ENCODE data around the gene SLC24A2. TPM values are rescaled to one million over a fixed set of nuclear protein-coding genes. Genes with fewer than 3 reads are reported as not detected.
"Not testable (repeated sequence)": the region's sequence is repeated elsewhere in the genome, so short reads cannot be mapped to it uniquely, and the experiment has no call there.

Gene SLC24A2
- 0.06 TPM for total RNA-seq

DNA sequence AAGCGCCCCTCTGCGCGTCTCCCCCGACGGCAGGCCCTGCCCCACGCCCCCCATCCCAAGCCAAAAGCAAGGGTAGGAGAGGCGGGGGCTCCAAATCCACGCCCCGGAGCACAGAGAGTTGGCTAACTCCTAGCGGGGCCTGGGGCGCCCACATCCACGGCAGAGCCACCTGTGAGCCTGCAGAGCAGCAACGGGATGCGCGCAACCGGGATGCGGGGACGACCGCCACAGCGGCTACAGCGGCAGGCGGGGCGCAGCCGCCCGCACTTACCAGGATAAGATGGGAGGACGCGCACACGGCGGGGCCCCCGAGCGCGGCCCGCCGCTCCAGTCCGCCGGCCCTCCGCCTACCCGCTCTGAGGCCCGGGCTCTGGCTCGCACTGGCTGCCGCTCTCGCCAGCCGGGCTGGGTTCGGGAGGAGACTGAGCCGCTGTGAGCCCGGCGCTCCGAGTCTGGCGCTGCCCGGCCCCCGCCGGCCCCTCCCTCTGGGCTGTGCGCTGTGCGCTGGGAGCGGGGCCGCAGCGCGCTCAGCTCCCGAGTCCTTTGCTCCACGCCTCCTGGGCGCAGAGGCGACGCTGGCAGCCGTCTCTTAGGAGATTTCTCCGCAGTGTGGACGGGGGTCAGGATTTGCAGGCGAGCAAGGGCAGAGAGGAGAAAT, at the start of gene SLC24A2:
Gene SLC24A2, minus strand, starts transcription at position 424 of the 658 bp plus-strand sequence.
- no peak for DNase-seq (ENCODE audit: low spot score)

DNA sequence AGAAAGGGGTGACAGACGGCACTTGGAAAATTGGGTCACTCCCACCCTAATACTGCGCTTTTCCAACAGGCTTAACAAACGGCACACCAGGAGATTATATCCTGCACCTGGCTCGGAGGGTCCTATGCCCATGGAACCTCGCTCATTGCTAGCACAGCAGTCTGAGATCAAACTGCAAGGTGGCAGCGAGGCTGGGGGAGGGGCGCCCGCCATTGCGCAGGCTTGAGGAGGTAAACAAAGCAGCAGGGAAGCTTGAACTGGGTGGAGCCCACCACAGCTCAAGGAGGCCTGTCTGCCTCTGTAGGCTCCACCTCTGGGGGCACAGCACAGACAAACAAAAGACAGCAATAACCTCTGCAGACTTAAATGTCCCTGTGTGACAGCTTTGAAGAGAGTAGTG, 44.5 kb upstream of the SLC24A2 start:
- DNase-seq (ENCODE audit: low spot score) = not testable (repeated sequence)

DNA sequence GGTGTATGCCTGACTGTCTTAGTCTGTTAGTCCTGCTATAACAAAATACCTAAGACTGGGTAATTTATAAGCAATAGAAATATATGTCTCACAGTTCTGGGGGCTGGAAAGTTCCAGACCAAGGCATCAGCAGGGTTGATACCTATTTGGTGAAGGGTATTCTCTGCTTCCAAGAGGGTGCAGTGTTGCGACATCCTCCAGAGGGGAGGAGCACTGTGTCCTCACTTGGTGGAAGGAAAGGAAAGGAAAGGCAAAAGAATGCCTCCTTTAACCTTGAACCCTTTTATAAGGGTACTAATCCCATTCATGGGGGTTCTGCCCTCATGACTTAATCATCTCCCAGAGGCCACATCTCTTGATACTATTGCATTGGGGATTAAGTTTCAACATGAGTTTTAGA, 42.0 kb upstream of the SLC24A2 start:
- DNase-seq (ENCODE audit: low spot score) = no peak

DNA sequence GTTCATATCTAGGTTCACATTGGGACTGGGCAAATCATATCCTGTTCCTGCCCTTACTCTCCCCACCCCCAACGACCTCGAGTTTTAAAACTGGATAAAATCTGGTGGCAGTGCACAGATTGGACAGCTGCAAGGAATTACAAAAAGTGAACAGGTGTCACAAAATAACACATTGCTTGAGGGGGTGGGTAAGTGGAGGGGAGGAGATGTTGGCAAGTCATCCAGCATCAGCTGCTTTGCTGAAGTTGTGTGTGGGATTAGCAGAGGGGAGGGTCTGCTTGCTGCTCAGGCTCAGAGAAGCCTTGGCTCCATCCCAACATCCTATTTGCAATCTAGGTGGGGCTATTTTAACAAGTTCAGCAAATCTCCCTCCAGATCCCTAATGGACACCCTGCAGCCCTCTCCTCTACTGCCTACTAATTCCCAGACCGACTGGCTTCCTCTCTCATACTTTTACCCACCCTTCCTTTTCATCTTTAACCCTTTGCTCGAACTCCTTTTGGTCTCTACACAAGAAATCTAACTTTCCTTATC, 39.8 kb upstream of the SLC24A2 start:
- no peak for DNase-seq (ENCODE audit: low spot score)

DNA sequence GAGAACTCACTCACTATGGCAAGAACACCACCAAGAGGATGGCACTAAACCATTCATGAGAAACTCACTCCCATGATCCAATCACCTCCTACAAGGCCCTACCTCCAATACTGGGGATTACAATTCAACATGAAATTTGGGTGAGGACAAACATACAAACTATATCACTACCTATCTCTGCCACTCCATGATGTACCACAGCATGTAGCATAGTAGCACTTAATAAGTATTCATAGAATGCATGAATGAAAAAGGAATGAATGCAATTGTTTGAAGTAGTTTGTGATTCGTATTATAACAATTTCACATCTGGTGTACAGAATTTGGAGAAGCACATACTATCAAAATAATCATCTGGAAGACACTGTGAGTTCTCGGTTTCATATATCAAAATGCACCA, 27.9 kb upstream of the SLC24A2 start:
- DNase-seq (ENCODE audit: low spot score) = no peak

DNA sequence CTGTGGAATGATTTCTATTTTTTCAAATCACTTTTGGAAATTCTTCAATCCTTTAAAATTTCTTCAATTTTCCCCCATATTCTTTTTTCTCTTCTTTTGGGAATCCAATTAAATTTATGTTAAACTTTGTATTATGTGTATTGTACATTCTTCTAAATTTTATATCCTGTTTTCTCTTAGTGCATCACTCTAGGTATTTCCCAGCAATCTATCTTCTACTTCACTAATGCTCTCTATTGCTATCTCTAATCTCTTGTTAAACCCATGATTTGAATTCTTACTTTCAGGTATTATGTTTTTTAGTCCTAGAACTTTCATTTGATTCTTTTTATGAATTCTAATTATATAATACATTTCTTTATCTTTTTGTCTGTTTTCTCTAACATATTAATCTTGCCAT, 23.4 kb upstream of the SLC24A2 start:
- no peak for DNase-seq (ENCODE audit: low spot score)

DNA sequence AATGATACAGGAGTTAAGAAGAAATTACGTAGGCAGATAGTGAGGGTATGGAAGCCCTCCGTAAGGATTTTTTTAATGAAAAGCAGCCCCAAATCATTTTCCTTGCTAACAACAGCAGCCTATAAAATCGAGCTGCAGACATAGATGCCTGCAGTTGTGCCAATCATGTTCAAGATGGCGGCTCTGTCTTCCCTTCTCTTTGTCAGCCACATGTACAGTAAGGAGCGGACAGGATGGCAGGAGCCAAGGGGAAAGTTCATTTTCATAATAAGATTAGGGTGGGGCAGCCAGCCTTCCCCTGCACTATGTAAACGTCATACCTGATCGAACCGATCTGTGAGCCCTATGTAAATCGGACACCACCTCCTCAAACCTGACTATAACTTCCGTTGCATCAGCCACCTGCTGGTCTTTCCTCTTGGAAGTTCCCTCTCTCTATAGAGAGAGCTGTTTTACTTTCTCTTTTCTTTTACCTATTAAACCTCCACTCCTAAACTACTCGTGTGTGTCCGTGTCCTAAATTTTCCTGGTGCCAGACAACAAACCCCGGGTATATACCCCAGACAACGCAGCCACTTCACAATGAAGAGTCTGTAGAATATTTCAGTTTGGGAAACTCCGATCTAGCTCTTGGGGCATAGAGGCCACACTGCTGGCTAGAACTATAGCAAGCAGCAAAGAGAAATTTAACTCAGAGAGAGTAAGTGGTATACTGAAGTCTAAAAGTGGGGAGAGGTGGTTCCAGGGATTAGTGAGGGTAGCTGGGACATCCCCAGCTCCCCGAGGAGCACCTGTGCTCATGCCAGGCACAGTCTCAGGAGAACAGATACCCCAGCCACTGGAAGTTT, 20.8 kb upstream of the SLC24A2 start:
- DNase-seq (ENCODE audit: low spot score) = no peak

DNA sequence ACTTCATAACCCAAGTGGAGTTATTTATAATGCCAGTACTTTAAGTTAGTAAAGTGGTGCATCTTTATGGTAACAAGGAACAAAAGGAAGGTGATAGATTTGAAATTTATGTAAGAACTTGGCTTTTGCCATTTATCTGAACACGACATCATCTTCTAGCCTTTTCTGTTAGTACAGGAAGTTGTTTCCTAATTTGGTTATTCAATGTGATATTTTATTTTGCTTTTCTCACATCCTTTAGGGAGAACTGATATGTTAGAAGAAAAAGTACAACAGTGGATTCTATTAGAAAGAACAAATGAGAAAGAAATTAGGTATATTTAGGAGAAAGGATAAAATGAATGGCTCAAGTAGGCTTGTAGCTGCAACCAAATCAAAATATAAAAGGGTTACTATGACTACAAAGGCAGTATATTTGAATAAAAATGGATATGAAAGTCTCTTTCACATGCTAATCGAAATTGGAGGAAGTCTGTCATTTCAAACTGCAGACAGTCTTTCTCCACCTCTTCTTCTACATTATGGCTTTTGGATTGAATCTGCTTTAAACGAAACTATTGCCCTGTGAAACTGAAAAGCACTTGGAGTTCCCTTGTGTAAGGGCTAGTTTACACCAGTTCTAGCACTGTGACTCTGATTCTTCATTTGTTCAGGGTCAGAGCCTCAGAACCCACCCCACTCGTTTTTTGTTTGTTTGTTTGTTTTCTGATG, 18.5 kb upstream of the SLC24A2 start:
- DNase-seq (ENCODE audit: low spot score) = no peak

DNA sequence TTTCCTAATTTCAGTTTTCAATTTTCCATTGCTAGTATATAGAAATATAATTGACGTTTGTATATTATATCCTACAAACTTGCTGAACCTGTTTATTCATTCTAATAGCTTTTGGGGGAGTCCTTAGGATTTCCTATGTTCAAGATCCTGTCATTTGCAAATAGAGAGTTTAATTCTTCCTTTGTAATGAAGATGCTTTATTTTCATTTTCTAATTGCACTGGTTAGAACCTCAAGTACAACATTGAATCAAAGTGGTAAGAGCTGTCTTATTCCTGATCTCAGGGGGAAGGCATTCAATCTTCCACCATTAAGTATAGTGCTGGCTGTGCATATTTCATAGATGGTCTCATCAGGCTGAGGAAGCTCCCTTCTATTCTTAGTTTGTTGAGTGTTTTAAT, 15.6 kb upstream of the SLC24A2 start:
- DNase-seq (ENCODE audit: low spot score) = no peak

DNA sequence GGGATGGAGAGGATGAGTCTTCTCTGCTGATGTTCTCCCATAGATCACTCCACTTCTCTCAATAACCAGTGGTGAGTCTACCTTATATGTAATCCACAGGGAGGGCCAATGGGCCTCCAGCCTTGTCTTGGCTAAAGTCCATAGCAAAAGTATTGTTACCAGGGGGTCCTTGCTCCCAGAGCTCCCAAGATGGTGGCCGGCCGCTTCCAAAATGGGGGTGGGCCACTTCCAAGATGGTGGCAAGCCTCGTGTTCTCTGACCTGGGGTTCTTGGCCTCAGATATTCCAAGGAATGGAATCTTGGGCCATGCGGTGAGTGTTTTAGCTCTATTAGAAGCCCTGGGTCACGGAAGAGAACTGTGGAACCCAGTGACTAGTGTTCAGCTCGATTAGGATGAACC, 12.0 kb upstream of the SLC24A2 start:
- no peak for DNase-seq (ENCODE audit: low spot score)

DNA sequence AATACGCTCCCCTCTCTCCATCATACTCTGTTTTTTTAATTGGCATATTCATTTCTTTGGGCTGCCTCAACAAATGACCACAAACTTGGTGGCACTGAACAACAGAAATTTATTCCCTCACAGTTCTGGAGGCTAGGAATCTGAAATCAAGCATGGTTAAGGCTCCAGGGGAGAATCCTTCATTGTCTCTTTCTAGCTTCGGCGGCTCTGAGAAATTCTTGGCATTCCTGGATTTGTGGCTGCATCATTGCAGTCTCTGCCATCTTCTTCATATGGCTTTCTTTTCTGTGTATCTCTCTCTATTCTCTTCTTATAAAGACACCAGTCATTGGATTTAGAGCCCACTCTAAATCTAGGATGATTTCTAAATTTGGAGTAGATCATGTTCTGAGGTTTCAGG, 10.9 kb upstream of the SLC24A2 start:
- no peak for DNase-seq (ENCODE audit: low spot score)

DNA sequence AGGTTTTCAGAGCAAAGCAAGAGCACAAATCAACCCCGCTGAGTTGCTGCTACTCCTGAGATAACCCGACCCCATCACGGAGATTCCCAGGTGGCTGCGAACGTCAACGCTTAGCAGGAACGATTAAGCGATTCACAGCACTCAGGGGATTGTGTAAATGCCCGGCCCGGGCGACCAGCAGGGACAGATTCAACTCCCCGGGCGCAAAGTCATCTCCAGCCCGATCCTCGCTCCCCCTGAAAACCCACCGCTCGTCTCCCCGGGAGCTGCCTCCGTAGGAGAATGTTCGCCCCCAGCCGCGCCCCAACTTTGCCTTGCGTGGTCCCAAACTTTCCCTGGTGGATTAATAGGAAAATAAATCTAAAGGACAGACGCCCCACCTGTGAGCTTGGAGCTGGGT, 685 bp downstream of the SLC24A2 start:
- no peak for DNase-seq (ENCODE audit: low spot score)

DNA sequence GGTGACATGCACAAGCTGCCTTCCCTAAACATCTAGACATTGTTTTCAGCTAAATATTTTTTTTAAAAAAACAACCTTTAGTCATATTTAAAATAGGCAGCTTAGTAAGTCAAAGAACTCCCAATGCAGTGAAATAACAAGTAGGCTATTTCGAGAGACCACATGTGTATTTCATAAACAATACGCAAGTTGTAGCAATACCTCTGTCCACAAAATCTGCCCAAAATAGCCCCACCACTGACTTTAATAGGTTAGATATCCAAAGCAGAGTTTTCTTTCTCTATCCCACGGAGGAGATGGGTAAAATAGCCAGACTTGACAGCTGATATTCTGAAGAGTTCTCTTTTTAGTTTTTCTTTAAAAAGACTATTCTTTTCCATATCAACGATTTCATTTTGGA, 1.2 kb downstream of the SLC24A2 start:
- DNase-seq (ENCODE audit: low spot score) = no peak

DNA sequence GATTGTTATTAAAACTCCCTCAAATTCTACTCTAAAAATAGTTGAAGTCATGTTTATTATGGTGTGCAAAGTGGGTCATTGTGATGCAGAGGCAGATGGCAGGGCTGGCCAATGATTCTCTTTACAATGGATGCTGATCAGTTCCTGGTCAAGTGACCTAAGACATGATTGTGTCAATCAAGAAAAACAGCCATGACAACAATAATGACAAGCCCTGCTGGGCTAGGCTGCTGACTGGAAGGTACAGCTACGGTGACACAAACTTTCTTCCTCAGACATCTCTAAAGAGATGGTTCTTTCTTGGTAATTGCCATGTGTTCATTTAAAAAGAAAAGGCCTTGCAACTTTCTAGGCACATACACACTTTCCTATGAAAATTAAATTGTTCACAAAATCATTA, 3.6 kb downstream of the SLC24A2 start:
- DNase-seq (ENCODE audit: low spot score) = no peak

DNA sequence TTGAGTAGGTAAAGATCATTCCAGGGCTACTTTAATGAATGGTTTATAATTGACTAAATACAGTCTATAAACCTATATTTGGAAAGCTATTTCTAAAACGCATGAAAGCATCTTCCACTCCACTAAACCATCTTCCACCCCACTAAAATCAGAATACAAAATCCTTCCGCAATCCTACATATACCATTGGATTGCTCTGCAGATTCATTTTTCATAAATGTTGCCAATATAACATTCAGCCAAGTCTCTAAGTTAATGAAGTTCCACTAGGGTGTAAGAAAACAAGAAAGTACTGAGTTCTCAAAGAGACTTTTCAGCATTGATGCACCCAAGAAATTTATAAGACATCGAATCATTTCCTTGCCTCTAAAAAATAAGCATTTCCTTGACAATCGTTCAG, 4.7 kb downstream of the SLC24A2 start:
- DNase-seq (ENCODE audit: low spot score) = no peak

DNA sequence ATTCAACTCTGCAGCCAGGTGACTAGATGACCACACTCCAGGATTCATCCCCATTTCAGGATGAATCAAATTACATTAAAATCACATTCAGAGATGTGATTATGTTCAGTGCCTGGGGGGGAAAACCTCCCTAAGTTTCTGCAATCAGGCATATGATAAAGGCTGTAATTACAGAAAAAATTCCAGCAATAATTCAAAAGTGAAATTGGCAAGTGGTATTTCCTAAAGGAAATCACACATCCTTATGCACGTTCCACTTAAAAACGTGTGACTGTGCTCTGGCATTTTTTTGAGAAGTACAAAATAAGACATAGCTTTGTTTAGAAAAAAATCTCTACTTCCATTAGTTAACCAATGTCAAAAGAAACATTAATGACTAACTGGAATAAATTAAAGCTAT, 5.3 kb downstream of the SLC24A2 start:
- no peak for DNase-seq (ENCODE audit: low spot score)

DNA sequence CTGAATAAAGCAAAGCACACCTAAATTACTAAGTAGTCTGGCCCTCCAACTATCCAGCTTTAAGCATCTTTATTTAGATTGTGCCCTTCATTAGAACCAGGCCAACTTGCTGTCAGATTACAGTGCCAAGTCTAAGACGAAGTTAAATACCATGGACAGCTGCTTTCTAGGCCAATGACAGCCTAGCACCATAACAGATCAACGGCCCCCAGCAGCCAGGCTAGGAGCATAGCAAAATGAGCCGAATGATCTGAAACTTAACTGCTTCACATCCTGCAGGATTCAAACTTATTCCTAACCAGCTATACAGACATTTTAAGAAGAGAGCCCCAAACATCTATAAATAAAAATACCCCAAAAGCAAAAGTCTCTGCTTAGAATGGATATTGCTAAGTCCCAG, 6.8 kb downstream of the SLC24A2 start:
- no peak for DNase-seq (ENCODE audit: low spot score)

DNA sequence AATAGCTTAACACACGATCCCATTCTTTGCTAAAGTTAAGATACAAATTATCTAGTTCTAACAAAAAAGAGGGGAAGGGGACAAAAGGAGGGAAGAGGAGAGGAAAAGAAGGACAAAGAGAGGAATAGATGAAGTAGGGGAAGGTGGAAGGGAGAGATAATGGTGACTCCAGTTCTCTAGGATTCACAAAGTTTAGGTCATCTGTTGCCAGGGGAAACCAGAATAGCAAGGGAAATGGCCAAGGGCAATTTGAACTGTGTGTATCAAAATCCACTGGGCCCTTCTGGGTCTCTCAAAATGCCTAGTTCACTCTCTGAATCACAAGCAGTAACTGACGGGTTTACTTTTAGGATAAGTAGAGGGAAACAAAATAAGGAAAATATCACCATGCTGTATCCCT, 7.6 kb downstream of the SLC24A2 start:
- no peak for DNase-seq (ENCODE audit: low spot score)

DNA sequence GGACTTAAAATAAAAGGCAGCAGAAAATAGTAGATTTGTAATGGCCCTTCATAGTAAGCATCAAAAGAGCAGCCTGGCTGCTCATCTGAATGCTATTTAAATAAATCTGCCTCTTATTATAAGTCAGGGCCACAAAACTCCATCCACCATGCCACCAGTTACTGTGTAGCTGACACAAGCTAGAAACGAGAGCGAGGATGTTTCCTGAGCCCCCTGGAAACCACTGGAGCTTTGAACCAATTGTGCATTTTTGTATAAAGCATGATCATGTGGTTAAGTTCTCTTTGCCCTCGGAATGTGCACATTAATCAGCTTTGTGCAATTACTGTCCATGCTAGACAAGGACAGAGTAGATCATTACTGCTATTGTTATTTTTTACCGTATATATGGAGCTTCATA, 17.4 kb downstream of the SLC24A2 start:
- DNase-seq (ENCODE audit: low spot score) = no peak

DNA sequence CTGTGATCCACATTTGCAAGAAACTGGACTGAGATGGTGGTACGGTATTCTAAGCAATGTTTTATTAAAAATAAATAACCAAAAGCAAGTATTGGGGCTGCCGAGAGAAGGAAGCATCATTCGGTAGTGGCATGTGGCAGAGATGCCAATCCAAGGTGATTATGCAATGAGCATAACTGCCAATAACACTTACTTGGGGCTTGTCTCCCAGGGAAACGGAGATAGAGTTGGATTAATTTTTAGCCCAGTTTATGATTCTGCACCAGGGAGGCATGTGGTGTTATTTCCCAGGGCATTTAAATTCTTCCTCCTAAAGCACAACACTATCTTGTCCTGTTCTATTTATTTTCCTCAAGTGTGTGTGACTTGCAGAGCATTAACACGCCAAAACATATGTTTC, 17.9 kb downstream of the SLC24A2 start:
- DNase-seq (ENCODE audit: low spot score) = no peak

DNA sequence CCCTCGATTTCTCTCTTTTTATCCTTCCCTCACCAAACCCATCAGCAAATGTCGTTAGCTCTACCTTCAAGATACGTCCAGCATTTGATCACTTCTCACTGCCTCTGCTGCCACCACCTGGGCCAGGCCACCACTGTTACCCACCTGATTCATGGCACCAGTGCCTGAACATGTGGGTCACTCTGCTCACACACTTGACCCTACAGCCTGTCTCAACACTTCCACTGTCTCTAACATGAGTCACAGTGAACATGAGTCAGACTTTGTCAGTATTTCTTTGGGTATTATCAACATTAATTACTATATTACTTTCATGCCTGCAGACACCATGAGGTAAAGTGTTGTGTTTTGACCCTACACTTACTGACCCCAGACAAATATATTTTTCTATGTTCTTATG, 19.6 kb downstream of the SLC24A2 start:
- DNase-seq (ENCODE audit: low spot score) = no peak

DNA sequence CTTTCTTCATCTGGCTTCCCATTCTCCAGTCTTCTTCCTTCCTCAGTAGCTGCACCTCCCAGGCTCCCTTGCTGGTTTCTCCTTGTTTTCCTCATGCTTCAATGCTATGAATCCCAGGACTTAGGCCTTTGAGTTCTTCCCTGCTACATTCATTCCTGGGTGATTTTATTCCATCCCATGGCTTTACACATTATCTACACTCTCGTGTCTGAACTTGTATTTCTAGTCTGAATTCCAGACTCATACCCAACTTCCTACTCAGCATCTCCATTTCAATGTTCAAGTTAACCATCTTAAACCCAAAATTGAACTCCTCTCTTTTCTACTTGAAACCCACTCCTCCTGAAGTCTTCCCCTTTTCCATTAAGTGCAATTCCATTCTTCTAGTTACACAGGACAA, 20.0 kb downstream of the SLC24A2 start:
- DNase-seq (ENCODE audit: low spot score) = no peak

DNA sequence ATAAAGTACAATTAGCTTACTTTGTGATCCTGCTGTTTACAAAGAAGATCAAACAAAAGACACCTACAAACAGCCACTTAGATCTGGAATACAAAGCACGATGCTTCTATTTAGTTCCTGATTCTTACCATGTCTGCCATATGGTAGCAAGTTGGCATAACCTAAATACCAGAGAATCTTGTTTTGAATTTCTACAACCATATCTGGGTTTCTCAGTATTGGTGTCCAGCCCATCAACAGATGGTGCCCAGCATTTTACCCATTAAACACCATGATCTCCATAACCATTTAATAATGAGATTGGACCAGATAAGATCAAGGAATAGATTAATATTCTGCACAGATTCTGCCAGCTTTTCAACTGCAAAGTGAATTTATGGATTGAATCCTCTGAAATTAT, 29.8 kb downstream of the SLC24A2 start:
- DNase-seq (ENCODE audit: low spot score) = no peak
